IPS-15b (cell line): Measurements from ENCODE around the gene REPIN1.
"Not testable (repeated sequence)": the region's sequence is repeated elsewhere in the genome, so short reads cannot be mapped to it uniquely, and the experiment has no call there.

Experiments used
- H3K27me3 ChIP-seq: one replicate; pipeline ENCODE4 v1.6.1; 2013; ENCODE audit warnings: low read length; ENCODE audit not compliant: control insufficient read depth, insufficient read depth
- H3K36me3 ChIP-seq: one replicate; pipeline ENCODE4 v1.6.1; 2013; ENCODE audit warnings: low read length; ENCODE audit not compliant: control insufficient read depth, insufficient read depth
- H3K4me1 ChIP-seq: one replicate; pipeline ENCODE4 v1.6.1; 2013; ENCODE audit warnings: mild to moderate bottlenecking, low read length; ENCODE audit not compliant: control insufficient read depth, insufficient read depth
- H3K4me3 ChIP-seq: one replicate; pipeline ENCODE4 v1.5.1; 2013; ENCODE audit warnings: low read depth, low read length
- H3K9ac ChIP-seq: one replicate; pipeline ENCODE4 v1.6.1; 2013; ENCODE audit warnings: low read depth, mild to moderate bottlenecking, low read length
- H3K9me3 ChIP-seq: one replicate; pipeline ENCODE4 v1.6.1; 2013; ENCODE audit warnings: mild to moderate bottlenecking, low read length; ENCODE audit not compliant: control insufficient read depth, insufficient read depth

Gene REPIN1

DNA sequence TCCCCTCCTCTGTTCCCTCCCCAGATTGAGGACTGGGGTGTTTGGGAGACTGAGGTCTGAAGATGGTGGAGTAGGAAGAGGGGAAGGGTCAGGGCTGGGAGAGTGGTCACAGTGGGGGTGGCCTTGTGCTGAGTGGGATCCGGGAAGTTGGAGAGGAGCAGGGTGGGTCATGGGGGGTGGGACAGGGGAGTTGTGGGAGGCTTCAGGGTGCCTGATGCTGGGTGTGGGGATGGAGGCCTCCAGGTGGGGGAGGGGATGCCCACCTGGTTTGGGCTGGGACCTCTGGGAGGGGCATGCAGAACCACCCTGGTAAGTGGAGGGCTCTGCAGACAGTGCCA lies 13.1 kb downstream of the REPIN1 start:
- H3K27me3 ChIP-seq: no peaks in the 10 kb centered on the region
- no peaks in the 10 kb centered on the region for H3K36me3 ChIP-seq
- no peak overlapping the region for H3K9ac ChIP-seq
- H3K9me3 ChIP-seq: no peaks in the 10 kb centered on the region
- no peak overlapping the region for H3K4me3 ChIP-seq
- peaks cover 39% of the 10 kb centered on the region for H3K4me1 ChIP-seq

DNA sequence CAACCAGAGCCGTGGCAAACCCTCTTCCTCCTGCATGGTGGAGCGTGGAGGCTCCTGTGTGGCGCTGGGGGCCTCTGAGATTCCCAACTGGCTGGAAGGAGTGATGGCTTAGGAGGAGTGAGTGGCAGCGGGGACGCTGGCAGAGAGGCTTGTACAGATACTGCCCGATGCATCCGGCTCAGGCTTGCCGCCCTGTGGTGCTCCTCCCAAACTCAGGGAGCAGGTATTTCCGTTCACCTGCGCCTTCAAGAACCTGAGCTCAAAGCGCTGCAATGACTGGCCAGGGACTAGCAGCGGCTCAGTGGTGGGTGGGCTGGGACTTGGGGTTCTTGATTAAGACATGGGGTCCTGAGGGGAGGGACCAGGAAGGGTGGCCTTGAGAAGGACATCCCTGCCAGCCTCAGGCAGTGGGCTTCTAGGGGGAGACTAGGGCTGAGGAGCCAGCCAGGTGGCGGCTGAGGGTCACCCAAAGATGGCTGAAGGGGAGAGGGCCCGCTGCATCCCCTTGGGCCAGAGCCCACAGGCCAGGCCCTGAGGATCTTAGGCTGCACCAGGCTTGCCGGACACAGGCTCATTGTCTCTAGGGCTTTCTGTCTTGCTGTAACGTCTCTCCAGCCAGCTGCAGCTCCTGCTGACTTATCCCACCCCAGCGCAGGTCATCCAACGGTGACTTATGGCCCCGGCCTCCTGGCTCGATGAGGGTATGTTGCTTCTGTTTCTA lies 13.7 kb downstream of the REPIN1 start:
- H3K36me3 ChIP-seq: no peaks in the 10 kb centered on the region
- no peaks in the 10 kb centered on the region for H3K27me3 ChIP-seq
- H3K9ac ChIP-seq: no peak overlapping the region
- no peaks in the 10 kb centered on the region for H3K9me3 ChIP-seq
- H3K4me1 ChIP-seq: peaks cover 36% of the 10 kb centered on the region
- H3K4me3 ChIP-seq: no peak overlapping the region

- H3K4me1 ChIP-seq: peaks cover 31% of the 10 kb centered on the region
- no peaks in the 10 kb centered on the region for H3K9me3 ChIP-seq
- H3K4me3 ChIP-seq: no peak overlapping the region
- no peaks in the 10 kb centered on the region for H3K36me3 ChIP-seq
- H3K9ac ChIP-seq: no peak overlapping the region
- H3K27me3 ChIP-seq: no peaks in the 10 kb centered on the region
These were observed 14.2 kb downstream of the REPIN1 start for GRCh38 chr7:150382844-150383225.

DNA sequence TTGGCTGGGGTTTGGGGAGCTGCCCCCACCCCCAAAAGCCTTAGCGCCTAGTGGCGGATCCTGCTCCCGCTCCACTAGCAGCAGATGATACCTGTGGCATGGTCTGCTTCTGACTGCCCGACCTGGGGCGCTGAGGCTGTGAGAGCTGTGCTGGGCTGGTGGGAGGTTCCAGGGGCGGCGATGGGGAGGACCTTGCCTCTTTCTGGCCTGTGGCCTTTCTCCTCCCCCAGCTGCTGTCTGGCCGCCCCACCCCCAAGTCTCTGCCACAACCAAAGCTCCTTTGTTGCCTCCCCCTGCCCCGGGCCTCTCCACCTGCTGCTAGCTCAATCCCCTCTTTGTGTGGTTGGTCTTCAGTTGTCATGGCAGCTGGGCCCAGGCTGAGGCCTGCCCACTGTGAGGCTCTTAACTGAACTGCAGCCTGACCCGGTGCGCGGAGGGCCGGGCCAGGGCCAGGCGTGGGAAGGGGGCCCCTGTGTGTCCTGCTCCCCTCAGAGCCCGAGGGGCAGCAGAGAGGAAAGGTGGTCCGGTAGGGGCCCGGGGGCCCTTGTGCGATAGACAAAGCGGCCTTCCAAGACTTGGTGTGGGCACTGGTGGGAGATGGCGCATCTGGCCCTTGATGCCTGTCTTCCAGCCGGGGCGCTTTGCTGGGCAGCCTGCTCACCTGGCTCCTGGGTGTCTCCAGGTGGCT lies 15.2 kb downstream of the REPIN1 start:
- Histone ChIP-seq H3K4me1 (peaks cover 28% of the 10 kb centered on the region), H3K9me3 (no peaks in the 10 kb centered on the region), H3K4me3 (peak overlapping the region; percentile 26), H3K27me3 (no peaks in the 10 kb centered on the region), H3K36me3 (no peaks in the 10 kb centered on the region), H3K9ac (peak overlapping the region; percentile 32)

- peaks cover 28% of the 10 kb centered on the region for H3K4me1 ChIP-seq
- H3K4me3 ChIP-seq: peak overlapping the region; percentile 16
- H3K36me3 ChIP-seq: peaks cover 6% of the 10 kb centered on the region
- no peaks in the 10 kb centered on the region for H3K27me3 ChIP-seq
- H3K9ac ChIP-seq: peak overlapping the region; percentile 51
- H3K9me3 ChIP-seq: no peaks in the 10 kb centered on the region
These were observed 16.0 kb downstream of the REPIN1 start for GRCh38 chr7:150384406-150385301.

DNA sequence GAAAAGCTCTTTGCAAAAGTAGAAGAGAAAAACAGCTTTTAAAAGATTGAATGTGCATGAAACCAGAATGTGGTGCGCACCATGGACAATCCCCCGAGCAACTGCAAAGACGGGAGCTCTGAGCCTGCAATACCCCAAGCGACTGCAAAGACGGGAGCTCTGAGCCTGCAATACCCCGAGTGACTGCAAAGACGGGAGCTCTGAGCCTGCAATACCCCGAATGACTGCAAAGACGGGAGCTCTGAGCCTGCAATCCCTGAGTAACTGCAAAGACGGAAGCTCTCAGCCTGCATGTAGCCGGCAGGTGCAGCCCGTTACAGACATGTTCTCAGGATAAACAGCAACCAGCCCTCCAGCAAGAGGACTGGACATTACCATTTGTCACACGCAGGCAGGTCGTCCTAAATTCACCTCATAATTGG lies 16.7 kb downstream of the REPIN1 start:
- no peak overlapping the region for H3K4me3 ChIP-seq
- peaks cover 27% of the 10 kb centered on the region for H3K4me1 ChIP-seq
- no peaks in the 10 kb centered on the region for H3K27me3 ChIP-seq
- no peaks in the 10 kb centered on the region for H3K9me3 ChIP-seq
- no peak overlapping the region for H3K9ac ChIP-seq
- peaks cover 11% of the 10 kb centered on the region for H3K36me3 ChIP-seq

- Histone ChIP-seq H3K36me3 (peaks cover 11% of the 10 kb centered on the region), H3K4me1 (peaks cover 22% of the 10 kb centered on the region)
- H3K9me3 ChIP-seq, H3K27me3 ChIP-seq, H3K4me3 ChIP-seq, H3K9ac ChIP-seq: not testable (repeated sequence)
These were observed 17.3 kb downstream of the REPIN1 start for GRCh38 chr7:150385884-150386283.

DNA sequence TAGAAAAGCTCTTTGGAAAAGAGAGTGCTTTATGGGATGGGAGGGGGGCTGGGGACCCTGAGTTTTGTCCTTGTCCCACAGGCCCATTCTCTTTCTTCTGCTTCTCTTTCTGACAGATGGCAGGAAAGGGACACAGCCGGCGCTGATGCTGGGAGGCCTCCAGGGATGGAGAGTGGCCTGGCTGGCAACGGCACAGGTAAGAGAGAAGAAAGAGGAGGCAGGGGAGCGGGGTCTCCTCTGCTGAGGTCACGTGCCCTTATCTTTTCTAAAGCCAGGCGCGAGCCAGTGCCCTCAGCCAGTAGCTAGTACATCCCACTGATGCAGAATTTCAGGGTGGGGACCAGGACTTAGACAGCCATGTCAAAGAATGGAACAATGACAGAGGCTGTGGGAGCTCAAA lies 19.7 kb downstream of the REPIN1 start:
- H3K27me3 ChIP-seq: no peaks in the 10 kb centered on the region
- peaks cover 15% of the 10 kb centered on the region for H3K4me1 ChIP-seq
- no peak overlapping the region for H3K4me3 ChIP-seq
- H3K9me3 ChIP-seq: no peaks in the 10 kb centered on the region
- H3K36me3 ChIP-seq: peaks cover 11% of the 10 kb centered on the region
- H3K9ac ChIP-seq: no peak overlapping the region

GRCh38 chr7:150388709-150389531 lies 20.3 kb downstream of the REPIN1 start:
- Histone ChIP-seq H3K4me1 (peaks cover 14% of the 10 kb centered on the region), H3K4me3 (no peak overlapping the region), H3K9ac (no peak overlapping the region), H3K27me3 (no peaks in the 10 kb centered on the region), H3K36me3 (peaks cover 11% of the 10 kb centered on the region), H3K9me3 (no peaks in the 10 kb centered on the region)

DNA sequence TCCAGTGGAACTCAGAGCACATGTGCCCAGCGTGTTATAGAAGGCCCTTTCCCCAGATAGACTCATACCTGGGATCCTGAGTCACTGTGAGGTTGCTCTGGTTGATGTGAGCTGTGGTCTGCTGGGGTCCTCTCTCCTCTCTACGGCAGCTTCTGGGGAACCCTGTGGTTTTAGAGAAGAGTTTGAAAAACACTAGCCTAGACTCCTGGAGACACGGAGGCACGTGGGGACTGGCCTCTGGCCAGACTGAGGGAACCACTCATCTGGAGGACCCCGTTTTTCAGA lies 20.9 kb downstream of the REPIN1 start:
- Histone ChIP-seq H3K4me3 (no peak overlapping the region), H3K9me3 (no peaks in the 10 kb centered on the region), H3K27me3 (no peaks in the 10 kb centered on the region), H3K4me1 (peaks cover 9% of the 10 kb centered on the region), H3K9ac (no peak overlapping the region), H3K36me3 (peaks cover 11% of the 10 kb centered on the region)

GRCh38 chr7:150390205-150390604 lies 21.6 kb downstream of the REPIN1 start:
- H3K27me3 ChIP-seq: no peaks in the 10 kb centered on the region
- peaks cover 11% of the 10 kb centered on the region for H3K36me3 ChIP-seq
- no peaks in the 10 kb centered on the region for H3K9me3 ChIP-seq
- H3K4me1 ChIP-seq: peaks cover 4% of the 10 kb centered on the region
- no peak overlapping the region for H3K4me3 ChIP-seq
- no peak overlapping the region for H3K9ac ChIP-seq
